NCI-H774 (cell line): ENCODE measurements around the gene DRICH1.
"Not testable (repeated sequence)": the region's sequence is repeated elsewhere in the genome, so short reads cannot be mapped to it uniquely, and the experiment has no call there.

Experiments used
- DNase-seq: peaks from one replicate; lab custom pipeline; 2025; lab: John Stamatoyannopoulos, UW

DRICH1 gene

DNA sequence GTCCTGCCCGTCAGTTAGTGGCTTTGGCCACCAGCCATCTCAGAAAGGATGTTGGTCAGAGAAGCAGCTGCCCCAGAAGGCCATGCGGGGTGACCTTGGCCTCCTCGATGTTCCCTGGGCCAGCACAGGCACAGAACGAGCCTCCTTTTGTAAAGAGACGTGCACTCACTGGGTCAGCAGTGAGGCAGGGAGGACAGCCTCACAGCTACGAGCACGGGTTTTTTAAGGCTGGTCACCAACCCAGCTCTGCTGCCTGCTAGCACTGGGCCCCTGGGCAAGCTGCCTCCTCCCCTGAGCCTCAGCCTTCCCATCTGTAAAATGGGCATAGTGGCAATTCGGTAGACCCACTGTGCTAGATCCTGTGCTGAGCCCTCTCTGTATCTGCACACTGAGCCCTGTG lies 62.8 kb downstream of the DRICH1 start:
- DNase-seq, result no peak

DNA sequence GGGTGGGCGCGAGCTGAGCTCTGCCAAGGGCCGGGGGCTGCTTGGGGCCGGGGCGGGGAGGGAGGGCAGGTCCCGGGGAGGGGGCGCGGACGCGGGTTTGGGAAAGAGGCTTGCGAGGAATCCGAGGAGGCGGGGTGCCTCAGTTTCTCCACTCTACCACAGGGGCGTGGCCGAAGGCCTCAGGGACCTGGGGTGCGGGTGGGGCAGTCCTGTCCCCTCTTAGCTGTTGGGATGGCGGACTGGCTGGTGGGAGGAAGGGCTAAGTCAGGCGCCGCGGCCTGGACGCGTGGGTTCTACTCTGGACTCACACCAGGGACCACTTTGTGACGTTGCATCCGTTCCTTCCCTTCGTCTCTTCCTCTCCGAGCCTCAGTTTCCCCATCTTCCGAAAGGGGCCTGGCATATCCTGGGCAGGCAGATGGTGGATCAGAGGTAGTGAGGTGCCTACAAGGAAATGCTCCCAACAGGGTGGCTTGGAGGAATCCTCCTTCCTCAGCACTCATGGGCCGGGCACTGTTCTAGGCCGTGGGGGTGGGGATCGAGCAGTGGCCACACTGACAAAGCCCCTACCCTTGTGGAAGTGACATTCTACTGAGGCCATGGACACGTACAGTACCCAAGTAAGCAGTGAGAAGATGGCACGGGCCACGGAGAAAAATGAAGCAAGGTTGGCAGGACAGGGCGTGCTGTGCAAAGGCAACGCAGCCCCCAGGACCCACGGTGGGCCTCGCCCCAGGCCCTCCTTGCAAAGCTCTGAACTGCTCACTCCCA lies 65.2 kb downstream of the DRICH1 start:
- no peak for DNase-seq

DNA sequence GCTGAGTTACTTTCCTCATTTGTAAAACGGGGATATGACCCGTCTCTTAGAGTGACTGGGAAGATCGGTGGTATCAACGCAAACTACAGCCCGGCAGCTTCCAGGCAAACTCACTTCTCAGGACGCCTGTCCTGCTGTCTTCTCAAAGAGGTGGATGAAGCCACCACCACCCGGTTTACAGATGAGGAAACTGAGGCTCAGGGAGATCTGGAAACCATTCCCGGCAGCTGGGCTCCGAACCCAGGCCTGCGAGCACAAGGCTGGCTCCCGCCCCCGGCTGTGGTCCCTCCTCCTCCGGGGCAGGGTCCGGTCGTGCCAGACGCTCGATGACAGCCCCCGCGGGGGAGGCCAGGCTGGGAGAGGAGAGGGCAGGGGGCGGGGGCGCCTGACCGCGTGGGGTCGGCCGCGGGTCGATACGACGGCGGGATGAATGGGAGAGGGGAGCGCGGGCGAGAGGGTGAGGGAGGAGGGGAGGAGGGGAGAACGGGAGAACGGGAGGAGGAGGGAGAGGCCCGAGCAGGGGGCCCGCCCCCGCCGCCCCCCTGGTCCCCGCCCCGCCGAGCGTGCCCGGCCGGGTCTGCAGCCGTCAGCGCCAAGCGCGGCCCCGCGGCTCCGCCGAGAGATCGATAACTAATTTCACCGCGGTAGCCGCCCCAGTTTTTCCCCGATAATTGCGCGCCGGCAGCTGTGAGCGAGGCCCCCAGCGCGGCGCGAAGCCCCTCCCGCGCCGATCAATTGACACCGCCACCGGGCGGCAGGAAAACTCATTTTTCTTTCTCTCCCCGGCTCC lies 66.0 kb downstream of the DRICH1 start:
- no peak for DNase-seq

DNA sequence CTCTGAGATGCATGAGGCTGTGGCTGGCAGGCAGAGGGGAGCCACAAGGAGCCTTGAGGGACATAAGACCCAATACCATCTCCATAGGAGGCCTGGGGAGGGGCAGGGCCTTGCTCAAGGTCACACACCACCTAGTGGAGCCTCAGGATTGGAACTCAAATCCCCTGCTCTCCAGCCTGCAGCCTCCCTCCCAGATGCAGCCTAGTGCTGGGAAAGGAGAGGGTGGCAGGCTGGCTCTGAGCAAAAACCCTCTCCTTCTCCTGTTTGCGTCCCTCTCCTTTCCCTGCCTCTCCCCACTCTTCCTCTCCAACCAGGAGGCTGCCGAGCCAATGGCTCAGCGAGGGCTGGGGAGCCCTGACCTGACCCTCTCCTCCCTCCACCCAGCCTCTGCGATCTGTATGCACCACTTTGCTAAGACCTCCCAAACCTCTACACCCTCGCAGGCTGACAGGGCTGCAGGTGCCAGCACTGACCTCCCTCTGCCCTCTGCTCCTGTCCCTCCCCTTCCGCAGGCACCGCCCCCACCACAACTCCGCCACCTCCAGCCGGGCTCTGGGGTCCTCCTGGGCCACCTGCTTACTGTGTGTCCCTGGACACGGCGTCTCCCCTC lies 66.7 kb downstream of the DRICH1 start:
- no peak for DNase-seq

DNA sequence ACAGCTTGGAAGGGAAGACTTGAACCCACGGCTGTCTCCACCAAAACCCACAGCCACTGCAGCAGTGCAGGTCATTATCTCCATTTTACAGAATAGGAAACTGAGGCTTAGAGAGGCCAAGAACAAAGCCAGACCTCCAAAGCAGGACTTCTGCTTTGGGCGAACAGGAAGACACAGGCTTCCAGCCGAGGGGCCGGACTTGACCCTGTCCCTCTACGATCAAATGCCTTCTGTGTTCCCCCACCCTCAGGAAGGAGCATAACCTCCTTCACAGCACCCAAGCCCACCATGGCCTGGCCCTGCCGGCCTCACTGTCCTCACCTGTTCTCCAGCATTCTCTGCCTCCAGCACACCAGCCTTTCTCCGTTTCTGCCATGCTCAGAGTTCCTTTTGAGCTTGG lies 67.8 kb downstream of the DRICH1 start:
- DNase-seq, result no peak

DNA sequence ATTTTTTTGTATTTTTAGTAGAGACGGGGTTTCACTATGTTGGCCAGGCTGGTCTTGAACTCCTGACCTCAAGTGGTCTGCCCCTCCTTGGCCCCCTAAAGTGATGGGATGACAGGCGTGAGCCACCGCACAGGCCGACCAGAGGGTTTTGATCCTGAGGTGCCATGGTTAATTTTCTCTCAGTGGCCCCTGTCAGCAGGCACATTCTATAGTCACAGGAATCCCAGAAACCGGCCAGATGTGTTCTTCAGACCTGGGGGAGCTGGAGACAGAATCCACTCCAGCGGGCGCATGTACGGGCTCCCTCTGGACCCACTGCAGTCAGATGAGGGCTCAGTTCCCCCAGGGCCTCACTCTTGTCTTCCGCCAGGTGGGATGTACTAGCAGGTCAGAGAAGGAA lies 69.0 kb downstream of the DRICH1 start:
- DNase-seq, result no peak

DNA sequence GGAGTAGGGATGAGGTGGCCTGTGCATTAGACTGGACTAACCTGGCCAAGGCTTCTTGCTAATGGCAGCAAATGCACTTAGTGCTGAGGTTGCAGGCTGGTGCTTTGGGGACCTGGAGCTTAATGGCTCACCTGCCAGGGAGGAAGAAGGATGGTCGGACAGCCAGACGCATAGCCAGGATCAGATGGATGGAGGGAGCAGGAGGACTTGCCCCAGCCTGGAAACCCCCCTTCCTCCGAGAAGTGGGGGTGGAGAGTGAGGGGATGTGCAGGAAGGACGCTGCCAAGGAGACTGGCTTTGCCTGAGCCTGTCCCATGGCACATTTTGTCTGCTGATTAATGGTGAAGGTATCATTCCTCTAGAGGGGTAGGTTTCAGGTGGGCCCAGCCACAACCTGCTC lies 69.9 kb downstream of the DRICH1 start:
- DNase-seq, result no peak

DNA sequence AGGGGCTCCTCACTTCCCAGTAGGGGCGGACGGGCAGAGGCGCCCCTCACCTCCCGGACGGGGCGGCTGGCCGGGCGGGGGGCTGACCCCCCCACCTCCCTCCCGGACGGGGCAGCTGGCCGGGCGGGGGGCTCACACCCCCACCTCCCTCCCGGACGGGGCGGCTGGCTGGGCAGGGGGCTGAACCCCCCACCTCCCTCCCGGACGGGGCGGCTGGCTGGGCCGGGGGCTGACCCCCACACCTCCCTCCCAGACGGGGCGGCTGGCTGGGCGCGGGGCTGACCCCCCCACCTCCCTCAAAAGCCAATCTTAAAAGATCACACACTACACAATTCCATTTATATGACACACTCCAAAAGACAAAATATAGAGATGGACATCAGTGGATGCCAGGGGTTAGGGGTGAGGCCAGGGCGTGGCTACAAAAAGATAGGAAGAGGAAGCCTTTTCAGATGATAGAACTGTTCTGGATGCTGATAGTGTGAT lies 71.1 kb downstream of the DRICH1 start:
- DNase-seq, result not testable (repeated sequence)

DNA sequence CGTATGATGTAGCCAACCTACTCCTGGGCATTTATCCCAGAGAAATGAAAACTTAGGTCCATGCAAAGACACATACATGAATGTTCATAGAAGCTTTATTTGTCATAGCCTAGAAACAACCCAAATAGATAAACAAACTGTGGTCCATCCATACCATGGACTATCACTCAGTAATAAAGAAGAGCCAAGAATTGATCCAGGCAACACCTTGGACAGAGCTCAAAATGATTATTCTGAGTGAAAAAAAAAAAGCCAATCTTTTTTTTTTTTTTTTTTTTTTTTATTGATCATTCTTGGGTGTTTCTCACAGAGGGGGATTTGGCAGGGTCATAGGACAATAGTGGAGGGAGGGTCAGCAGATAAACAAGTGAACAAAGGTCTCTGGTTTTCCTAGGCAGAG lies 71.9 kb downstream of the DRICH1 start:
- not testable (repeated sequence) for DNase-seq
